GM23338 (cell line): ENCODE measurements around the gene TMEM170B. TPM values are rescaled to one million over a fixed set of nuclear protein-coding genes. Genes with fewer than 3 reads are reported as not detected.
A peak's percentile ranks its signal among the peaks of the same experiment; 100 is the strongest.

Experiments
- ATAC-seq: fragments of 200-7000 bp; cut with Tn5 transposase; 3 replicates; pipeline ENCODE4 v1.9.1; 2020
- DNase-seq: peaks from one replicate; pipeline ENCODE4 v3.0.0-alpha.2; 2015; ENCODE audit warnings: low spot score
- H2AFZ ChIP-seq: fragments of 200-600 bp; sonication (generic); 2 replicates; pipeline ENCODE4 v1.8.0; 2016; ENCODE audit warnings: antibody characterized with exemption, mild to moderate bottlenecking, moderate library complexity
- H3F3A ChIP-seq: fragments of 200-600 bp; sonication (generic); replicated peaks from 2 replicates; pipeline ENCODE4 v1.8.0; 2017; ENCODE audit warnings: antibody characterized with exemption, mixed run types, low read depth
- H3K27ac ChIP-seq: fragments of 200-600 bp; sonication (generic); 2 replicates; pipeline ENCODE4 v1.6.1; 2016; ENCODE audit warnings: low read depth
- H3K27me3 ChIP-seq: fragments of 200-600 bp; sonication (generic); 2 replicates; pipeline ENCODE4 v1.8.0; 2016; ENCODE audit warnings: mild to moderate bottlenecking, mixed run types, moderate library complexity; ENCODE audit not compliant: insufficient read depth
- H3K36me3 ChIP-seq: fragments of 200-600 bp; sonication (generic); 2 replicates; pipeline ENCODE4 v1.8.0; 2016; ENCODE audit warnings: mild to moderate bottlenecking; ENCODE audit not compliant: insufficient read depth
- H3K4me1 ChIP-seq: fragments of 200-600 bp; sonication (generic); 2 replicates; pipeline ENCODE4 v1.8.0; 2016; ENCODE audit warnings: mild to moderate bottlenecking, moderate library complexity; ENCODE audit not compliant: insufficient read depth
- H3K4me2 ChIP-seq: fragments of 200-600 bp; sonication (generic); 2 replicates; pipeline ENCODE4 v1.7.1; 2017; ENCODE audit warnings: mixed run types
- H3K4me3 ChIP-seq: fragments of 200-600 bp; sonication (generic); 2 replicates; pipeline ENCODE4 v1.6.1; 2016; ENCODE audit warnings: mixed run types
- H3K79me2 ChIP-seq: fragments of 200-600 bp; sonication (generic); replicated peaks from 2 replicates; pipeline ENCODE4 v1.8.0; 2017; ENCODE audit warnings: mild to moderate bottlenecking; ENCODE audit not compliant: insufficient read depth
- H3K9me2 ChIP-seq: fragments of 200-600 bp; sonication (generic); 2 replicates; pipeline ENCODE4 v1.8.0; 2017; ENCODE audit not compliant: insufficient read depth
- H4K20me1 ChIP-seq: fragments of 200-600 bp; sonication (generic); replicated peaks from 2 replicates; pipeline ENCODE4 v1.8.0; 2017; ENCODE audit warnings: mild to moderate bottlenecking; ENCODE audit not compliant: insufficient read depth
- H3K27ac Mint-ChIP-seq: 2 replicates; pipeline ENCODE4 v1.8.0; 2020; ENCODE audit warnings: inconsistent platforms, mild to moderate bottlenecking, moderate library complexity, mixed read lengths
- H3K27me3 Mint-ChIP-seq: 3 replicates; pipeline ENCODE4 v1.8.0; 2022; ENCODE audit warnings: low read depth, mild to moderate bottlenecking, moderate library complexity, mixed read lengths, inconsistent platforms; ENCODE audit not compliant: insufficient read depth, poor library complexity
- H3K36me3 Mint-ChIP-seq: 3 replicates; pipeline ENCODE4 v1.8.0; 2021; ENCODE audit warnings: low read depth, mild to moderate bottlenecking, inconsistent platforms, moderate library complexity, mixed read lengths
- H3K4me1 Mint-ChIP-seq: 3 replicates; pipeline ENCODE4 v1.8.0; 2020; ENCODE audit warnings: mild to moderate bottlenecking, inconsistent platforms, mixed read lengths
- H3K4me3 Mint-ChIP-seq: 3 replicates; pipeline ENCODE4 v1.8.0; 2021; ENCODE audit warnings: moderate library complexity, mild to moderate bottlenecking, inconsistent platforms, mixed read lengths
- H3K9me3 Mint-ChIP-seq: 3 replicates; pipeline ENCODE4 v1.8.0; 2020; ENCODE audit warnings: moderate library complexity, mild to moderate bottlenecking, inconsistent platforms, mixed read lengths
- CREB1 ChIP-seq: fragments of 250-450 bp; sonication (Bioruptor Pico); IDR thresholded peaks from 2 replicates; pipeline ENCODE4 v1.5.0; 2020; ENCODE audit warnings: low read depth, mild to moderate bottlenecking, moderate library complexity
- CTCF ChIP-seq, 2 experiments: fragments of 200-600 bp in 1 of 2; sonication (generic) in 1 of 2; conservative IDR thresholded peaks; 2 replicates each; pipeline versions ENCODE4 v1.5.1 to v1.6.1; 2016 to 2017; ENCODE audit warnings: antibody characterized with exemption in 2 of 2, low read depth in 2 of 2, mild to moderate bottlenecking in 2 of 2, moderate library complexity in 1 of 2
- ETS1 ChIP-seq: IDR thresholded peaks from 2 replicates; pipeline ENCODE4 v1.6.1; 2016; ENCODE audit warnings: antibody characterized with exemption
- EZH2 ChIP-seq: fragments of 200-600 bp; sonication (generic); IDR thresholded peaks from one replicate; pipeline ENCODE4 v1.8.0; 2017; ENCODE audit warnings: antibody characterized with exemption, mild to moderate bottlenecking, low read depth; ENCODE audit not compliant: unreplicated experiment
- EZH2phosphoT487 ChIP-seq: fragments of 200-600 bp; sonication (generic); IDR thresholded peaks from one replicate; pipeline ENCODE4 v1.8.1; 2018; ENCODE audit warnings: antibody characterized with exemption; ENCODE audit not compliant: unreplicated experiment
- JUNB ChIP-seq: IDR thresholded peaks from one replicate; pipeline ENCODE4 v1.6.1; 2016; ENCODE audit warnings: antibody characterized with exemption; ENCODE audit not compliant: unreplicated experiment
- NANOG ChIP-seq: IDR thresholded peaks from 2 replicates; pipeline ENCODE4 v1.6.1; 2016; ENCODE audit warnings: antibody characterized with exemption, borderline replicate concordance
- POLR2AphosphoS5 ChIP-seq: IDR thresholded peaks from 2 replicates; pipeline ENCODE4 v1.6.1; 2016; ENCODE audit warnings: antibody characterized with exemption, low read depth
- REST ChIP-seq: IDR thresholded peaks from one replicate; pipeline ENCODE4 v1.6.1; 2018; ENCODE audit warnings: antibody characterized with exemption; ENCODE audit not compliant: unreplicated experiment
- STAT1 ChIP-seq: IDR thresholded peaks from one replicate; pipeline ENCODE4 v1.6.1; 2016; ENCODE audit warnings: antibody characterized with exemption; ENCODE audit not compliant: unreplicated experiment
- ZNF114 ChIP-seq: fragments of 250-450 bp; sonication (Bioruptor Pico); IDR thresholded peaks from 2 replicates; pipeline ENCODE4 v1.5.0; 2020; ENCODE audit warnings: mild to moderate bottlenecking, moderate library complexity
- ZNF331 ChIP-seq: fragments of 250-450 bp; sonication (Bioruptor Pico); IDR thresholded peaks from 2 replicates; pipeline ENCODE4 v1.5.0; 2020; ENCODE audit warnings: low read depth, mild to moderate bottlenecking, moderate library complexity
- polyA plus RNA-seq: library from polyadenylated mRNA; unstranded; fragments of >200 nt; fragmentation: Nextera tagmentation; extraction: Ambion mirVana; gene quantifications from 2 replicates; pipeline ENCODE4 v1.2.1, GENCODE V29; 2016
- total RNA-seq: library from RNA; depleted of rRNA; stranded (reverse); fragments of >200 nt; shearing (Covaris generic); gene quantifications from 2 replicates; pipeline ENCODE4 v1.2.3, GENCODE V29; 2014

TMEM170B gene
- total and polyA plus RNA-seq, 2 experiments from 2014 or later = 2.0 to 6.9 TPM

- Histone ChIP-seq H3K4me2 (peak overlapping the region; percentile 88), H3K4me3 (peak overlapping the region; percentile 87), H4K20me1 (no peaks in the 10 kb centered on the region), H3K4me1 (peaks cover 20% of the 10 kb centered on the region), H3F3A (no peaks in the 10 kb centered on the region), H3K27me3 (peaks cover 24% of the 10 kb centered on the region), H3K79me2 (0 out of 2 replicates have a peak, but pooled peaks cover 6% of the 10 kb centered on the region), H3K9me2 (no peaks in the 10 kb centered on the region), H3K36me3 (no peaks in the 10 kb centered on the region), H3K27ac (no peak overlapping the region), H2AFZ (no peak overlapping the region)
- Mint-ChIP-seq H3K36me3 (no peaks in the 10 kb centered on the region; the same call in 2 of the 3 replicates), H3K4me3 (peak overlapping the region; percentile 82), H3K4me1 (peaks cover 14% of the 10 kb centered on the region; the same call in 2 of the 3 replicates), H3K9me3 (no peaks in the 10 kb centered on the region), H3K27me3 (peaks cover 11% of the 10 kb centered on the region), H3K27ac (no peak overlapping the region)
- no peak for TF ChIP-seq ZNF114 (CRISPR knock-in tag)
- TF ChIP-seq EZH2phosphoT487 = no peak
- peak; percentile 55 for ATAC-seq
- DNase-seq = peak; percentile 74
These were observed 754 bp upstream of the TMEM170B start for GRCh38 chr6:11536795-11537194.

- H3K9me2 ChIP-seq = no peaks in the 10 kb centered on the region
- Mint-ChIP-seq H3K27ac (no peak overlapping the region), H3K36me3 (no peaks in the 10 kb centered on the region; the same call in 2 of the 3 replicates), H3K9me3 (no peaks in the 10 kb centered on the region), H3K4me3 (peak overlapping the region; percentile 78), H3K4me1 (peaks cover 14% of the 10 kb centered on the region; the same call in 2 of the 3 replicates), H3K27me3 (peaks cover 9% of the 10 kb centered on the region)
- H3K4me1 ChIP-seq = peaks cover 20% of the 10 kb centered on the region
- peaks cover 24% of the 10 kb centered on the region for H3K27me3 ChIP-seq
- H3F3A ChIP-seq = no peaks in the 10 kb centered on the region
- H3K27ac ChIP-seq = no peak overlapping the region
- peak overlapping the region; percentile 87 for H3K4me3 ChIP-seq
- H3K36me3 ChIP-seq = no peaks in the 10 kb centered on the region
- peak overlapping the region; percentile 88 for H3K4me2 ChIP-seq
- DNase-seq (peak; percentile 69), ATAC-seq (peak; percentile 49)
- no peaks in the 10 kb centered on the region for H4K20me1 ChIP-seq
- H2AFZ ChIP-seq = peak overlapping the region; percentile 92
- peaks cover 13% of the 10 kb centered on the region for H3K79me2 ChIP-seq
- TF ChIP-seq NANOG (no peak), REST (no peak), ZNF114 (CRISPR knock-in tag) (no peak), CTCF (conservative IDR thresholded peaks at IDR 0.05; ENCODE audit: low read depth in 2 of 2) (no peak), EZH2 (no peak), ZNF331 (CRISPR knock-in tag) (no peak), POLR2AphosphoS5 (no peak), ETS1 (no peak), EZH2phosphoT487 (no peak), JUNB (no peak), STAT1 (no peak), CREB1 (CRISPR knock-in tag) (no peak)
These were observed 686 bp downstream of the TMEM170B start for GRCh38 chr6:11538052-11538818.
